SK-N-MC (cell line): Measurements from ENCODE around the gene LINC01488.

Experiments used
- EZH2 ChIP-seq: fragments of 200-600 bp; sonication (generic); IDR thresholded peaks from one replicate; pipeline ENCODE4 v1.6.1; 2017; ENCODE audit warnings: antibody characterized with exemption
- FOXP2 ChIP-seq: optimal IDR thresholded peaks from 2 replicates; pipeline ENCODE3; 2011; ENCODE audit warnings: mild to moderate bottlenecking, moderate library complexity; ENCODE audit not compliant: insufficient read depth; ENCODE audit errors: extremely low read length, control extremely low read depth
- POLR2AphosphoS5 ChIP-seq: IDR thresholded peaks from 2 replicates; pipeline ENCODE4 v1.6.1; 2012; ENCODE audit warnings: mild to moderate bottlenecking, low read depth, low read length, borderline replicate concordance

DNA sequence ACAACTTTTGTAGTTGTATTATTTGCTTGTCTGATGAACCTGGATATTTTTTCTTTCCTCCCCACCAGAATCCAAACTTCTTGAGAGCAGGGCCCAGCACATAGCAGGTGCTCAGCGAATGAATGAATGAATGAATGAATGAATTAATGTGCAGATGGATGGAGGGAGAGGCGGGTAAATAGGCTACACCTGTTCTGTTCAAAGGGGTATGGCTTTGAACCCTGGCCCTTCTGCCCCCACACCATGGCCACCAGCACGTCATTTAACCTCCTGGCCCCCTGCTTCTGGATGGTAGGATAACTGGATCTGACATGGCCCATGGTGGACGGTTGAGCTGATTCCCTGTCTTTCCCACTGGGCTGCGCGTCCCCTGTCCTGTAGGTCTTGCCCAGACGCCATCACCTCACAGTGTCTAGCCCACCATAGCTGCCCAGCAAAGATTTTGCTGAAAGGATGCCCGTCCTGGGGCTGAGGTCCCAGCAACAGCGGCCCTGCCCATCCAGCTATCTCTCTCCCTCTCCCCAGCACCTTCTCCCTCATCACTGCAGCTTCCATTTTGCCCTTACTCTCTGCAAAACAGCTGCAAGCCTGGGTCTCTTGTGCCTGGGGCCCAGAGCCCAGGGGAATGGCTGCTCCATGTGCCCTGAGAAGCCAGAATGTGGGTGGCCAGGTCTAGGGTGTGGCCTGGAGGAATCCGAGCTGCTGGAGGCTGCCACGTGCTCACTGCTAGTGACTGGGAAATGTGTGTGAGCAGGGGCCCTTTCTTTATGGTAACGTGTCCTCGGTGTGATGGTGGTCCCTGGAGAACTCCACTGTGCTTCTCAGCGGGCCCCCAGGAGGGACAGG, 49.3 kb upstream of the LINC01488 start:
- no peak for TF ChIP-seq POLR2AphosphoS5
- no peak for TF ChIP-seq EZH2
- no peak for TF ChIP-seq FOXP2
